Activated naive CD8-positive, alpha-beta T cell treated with anti-CD3 and anti-CD28 coated beads, Interleukin-2, amount 10 ng/mL, durations not matched to agents 7 days and 5 days (primary cell): ENCODE measurements around the gene ATP5MG. TPM values are rescaled to one million over a fixed set of nuclear protein-coding genes. Genes with fewer than 3 reads are reported as not detected.
"Not testable (repeated sequence)": the region's sequence is repeated elsewhere in the genome, so short reads cannot be mapped to it uniquely, and the experiment has no call there.

ENCODE experiments used
- ATAC-seq: fragments of 150-1000 bp; cut with Tn5 transposase; one replicate; pipeline ENCODE4 v1.10.0; 2021; ENCODE audit warnings: low read depth, moderate library complexity
- POLR2A ChIA-PET: fragments of 350-600 bp; sonication (Branson Sonifier 250); formaldehyde crosslinking; loops from one replicate; lab custom pipeline; 2021; ENCODE audit warnings: antibody characterized with exemption; lab: Charles Lee
- DNase-seq: peaks from one replicate; pipeline ENCODE4 v3.0.0; 2021
- H3K27ac Mint-ChIP-seq: one replicate; pipeline ENCODE4 v1.8.0; 2022; ENCODE audit warnings: mild to moderate bottlenecking, mixed read lengths
- H3K27me3 Mint-ChIP-seq: one replicate; pipeline ENCODE4 v1.8.0; 2022; ENCODE audit warnings: mild to moderate bottlenecking, moderate library complexity, mixed read lengths
- H3K36me3 Mint-ChIP-seq: one replicate; pipeline ENCODE4 v1.8.0; 2021; ENCODE audit warnings: mild to moderate bottlenecking, mixed read lengths
- H3K4me1 Mint-ChIP-seq: one replicate; pipeline ENCODE4 v1.8.0; 2021; ENCODE audit warnings: mixed read lengths
- H3K4me3 Mint-ChIP-seq: one replicate; pipeline ENCODE4 v1.8.0; 2022; ENCODE audit warnings: mild to moderate bottlenecking, moderate library complexity, mixed read lengths
- H3K9me3 Mint-ChIP-seq: one replicate; pipeline ENCODE4 v1.8.0; 2021; ENCODE audit warnings: mixed read lengths
- total RNA-seq, 2 experiments: library from RNA; stranded (reverse); gene quantifications; one replicate each; pipeline ENCODE4 v1.2.3, GENCODE V29; 2021

Gene ATP5MG
- total RNA-seq, 2 experiments from 2014 or later: 202 to 224 TPM

GRCh38 chr11:118380571-118380970 lies 20.8 kb upstream of the ATP5MG start:
- Mint-ChIP-seq H3K36me3 (peaks cover 19% of the 10 kb centered on the region), H3K27me3 (no peaks in the 10 kb centered on the region), H3K4me3 (no peak overlapping the region), H3K9me3 (no peaks in the 10 kb centered on the region), H3K27ac (no peak overlapping the region), H3K4me1 (no peaks in the 10 kb centered on the region)
- POLR2A ChIA-PET: no interaction called here
- ATAC-seq (no peak), DNase-seq (no peak)

DNA sequence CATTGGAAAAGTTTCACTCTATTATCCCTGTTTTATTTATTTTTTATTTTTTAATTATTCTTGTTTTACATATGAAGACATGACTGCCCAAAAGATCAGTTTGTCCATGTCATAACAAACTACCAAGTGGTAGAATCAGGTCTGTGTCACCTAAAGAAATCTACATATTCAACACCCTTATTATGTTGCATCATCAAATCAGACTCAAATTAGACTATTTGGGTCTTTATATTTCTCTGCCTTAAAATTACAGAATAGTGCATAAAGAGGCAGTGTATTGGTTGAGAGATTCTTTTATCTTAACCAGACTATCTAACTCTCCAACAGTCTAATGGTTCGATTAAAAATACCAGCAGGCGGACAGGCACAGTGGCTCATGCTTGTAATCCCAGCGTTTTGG lies 18.5 kb upstream of the ATP5MG start:
- DNase-seq (no peak), ATAC-seq (no peak)
- POLR2A ChIA-PET: interaction anchor here (0.6 to 0.7 kb wide), 2 partner anchors 21 to 126 kb away, joined by 3 to 5 read pairs; no protein-coding TSS in a partner anchor
- Mint-ChIP-seq H3K4me1 (no peaks in the 10 kb centered on the region), H3K36me3 (peaks cover 23% of the 10 kb centered on the region), H3K9me3 (no peaks in the 10 kb centered on the region), H3K4me3 (no peak overlapping the region), H3K27me3 (no peaks in the 10 kb centered on the region), H3K27ac (no peak overlapping the region)

- Mint-ChIP-seq H3K4me3 (no peak overlapping the region), H3K4me1 (no peaks in the 10 kb centered on the region), H3K27ac (no peak overlapping the region), H3K27me3 (no peaks in the 10 kb centered on the region), H3K9me3 (no peaks in the 10 kb centered on the region), H3K36me3 (peaks cover 20% of the 10 kb centered on the region)
- DNase-seq: no peak
- no peak for ATAC-seq
- POLR2A ChIA-PET: interaction anchor here (0.7 kb wide), 1 partner anchor 22 kb away, joined by 5 read pairs; no protein-coding TSS in a partner anchor
Measured at GRCh38 chr11:118383657-118384056, 17.7 kb upstream of the ATP5MG start.

- H3K4me1 Mint-ChIP-seq: peaks cover 36% of the 10 kb centered on the region
Measured at GRCh38 chr11:118396097-118396501, 5.3 kb upstream of the ATP5MG start.

DNA sequence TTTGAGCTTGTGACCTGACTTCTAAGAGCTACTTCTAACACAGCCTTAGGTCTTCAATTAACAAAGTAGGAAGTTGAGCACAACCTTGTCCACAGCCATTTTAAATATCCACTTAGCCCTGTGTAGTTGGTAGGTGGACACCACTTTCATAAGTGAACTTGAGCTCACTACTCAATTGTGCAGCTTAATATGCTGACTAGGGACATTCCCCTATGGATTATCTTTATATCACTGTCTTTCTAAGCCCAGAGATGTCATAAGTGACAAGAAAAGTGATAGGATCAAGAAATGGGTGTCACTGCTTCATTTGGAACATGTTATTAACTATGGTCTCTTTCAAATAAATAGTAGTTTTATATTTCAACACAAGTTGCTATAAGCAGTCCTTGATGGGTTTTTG lies 4.0 kb upstream of the ATP5MG start:
- Mint-ChIP-seq H3K4me1 (peaks cover 37% of the 10 kb centered on the region), H3K27me3 (no peaks in the 10 kb centered on the region), H3K9me3 (no peaks in the 10 kb centered on the region), H3K36me3 (peaks cover 22% of the 10 kb centered on the region), H3K27ac (no peak overlapping the region), H3K4me3 (no peak overlapping the region)
- no peak for DNase-seq
- POLR2A ChIA-PET: interaction anchor here (0.7 to 3.9 kb wide), 4 partner anchors 38 to 670 kb away, joined by 3 to 22 read pairs (median 8); partner anchors contain the start of genes KMT2A, UBE4A and VPS11
- ATAC-seq: no peak

More at GRCh38 chr11:118396097-118396501, 5.3 kb upstream of the ATP5MG start:
- Mint-ChIP-seq H3K27ac (peak overlapping the region; percentile 86), H3K9me3 (no peaks in the 10 kb centered on the region), H3K4me3 (peak overlapping the region; percentile 43), H3K36me3 (peaks cover 19% of the 10 kb centered on the region), H3K27me3 (no peaks in the 10 kb centered on the region)
- no peak for DNase-seq
- POLR2A ChIA-PET: no interaction called here
- no peak for ATAC-seq

- H3K4me3 Mint-ChIP-seq: peak overlapping the region; percentile 97
- POLR2A ChIA-PET: interaction anchor here (0.6 to 3.9 kb wide), 5 partner anchors 37 to 94 kb away, joined by 3 to 22 read pairs (median 4); partner anchors contain the start of genes KMT2A and UBE4A
- ATAC-seq (peak; percentile 85), DNase-seq (no peak)
- H3K27me3 Mint-ChIP-seq: no peaks in the 10 kb centered on the region
- H3K4me1 Mint-ChIP-seq: peaks cover 41% of the 10 kb centered on the region
- H3K9me3 Mint-ChIP-seq: no peaks in the 10 kb centered on the region
- peak overlapping the region; percentile 100 for H3K27ac Mint-ChIP-seq
- H3K36me3 Mint-ChIP-seq: peaks cover 17% of the 10 kb centered on the region
Measured at GRCh38 chr11:118398791-118399559, 2.4 kb upstream of the ATP5MG start.

- Mint-ChIP-seq H3K4me1 (peaks cover 43% of the 10 kb centered on the region), H3K9me3 (no peaks in the 10 kb centered on the region), H3K4me3 (peak overlapping the region; percentile 97), H3K36me3 (peaks cover 22% of the 10 kb centered on the region), H3K27me3 (no peaks in the 10 kb centered on the region), H3K27ac (peak overlapping the region; percentile 100)
- DNase-seq (no peak), ATAC-seq (no peak)
- POLR2A ChIA-PET: interaction anchor here (0.6 to 2.1 kb wide), 4 partner anchors 16 to 359 kb away, joined by 3 to 19 read pairs (median 6); partner anchors contain the start of gene KMT2A
Measured at GRCh38 chr11:118401880-118402590, 629 bp downstream of the ATP5MG start.

DNA sequence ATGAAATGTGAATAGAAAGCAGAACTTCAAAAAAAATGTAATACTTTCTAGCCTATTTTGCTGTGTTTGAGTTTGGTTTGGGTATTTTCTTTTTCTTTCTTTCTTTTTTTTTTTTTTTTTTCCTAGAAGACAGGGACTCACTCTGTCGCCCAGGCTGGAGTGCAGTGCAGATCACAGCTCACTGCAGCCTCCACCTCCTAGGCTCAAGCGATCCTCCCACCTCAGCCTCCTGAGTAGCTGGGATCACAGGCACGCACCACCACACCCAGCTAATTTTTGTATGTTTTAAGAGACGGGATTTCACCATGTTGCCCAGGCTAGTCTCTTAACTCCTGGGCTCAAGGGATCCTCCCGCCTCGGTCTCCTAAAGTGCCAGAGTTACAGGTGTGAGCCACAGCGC lies 1.2 kb downstream of the ATP5MG start:
- H3K36me3 Mint-ChIP-seq: peaks cover 22% of the 10 kb centered on the region
- H3K27ac Mint-ChIP-seq: peak overlapping the region; percentile 59
- H3K4me3 Mint-ChIP-seq: peak overlapping the region; percentile 97
- POLR2A ChIA-PET: interaction anchor here (0.6 to 2.1 kb wide), 4 partner anchors 28 to 358 kb away, joined by 3 to 19 read pairs (median 6); partner anchors contain the start of gene KMT2A
- ATAC-seq, DNase-seq, H3K27me3 Mint-ChIP-seq, H3K9me3 Mint-ChIP-seq: not testable (repeated sequence)
- peaks cover 42% of the 10 kb centered on the region for H3K4me1 Mint-ChIP-seq

GRCh38 chr11:118406599-118407166 lies 5.3 kb downstream of the ATP5MG start:
- ATAC-seq (no peak), DNase-seq (no peak)
- H3K27ac Mint-ChIP-seq: no peak overlapping the region
- H3K4me1 Mint-ChIP-seq: peaks cover 28% of the 10 kb centered on the region
- POLR2A ChIA-PET: no interaction called here
- H3K27me3 Mint-ChIP-seq: no peaks in the 10 kb centered on the region
- peaks cover 26% of the 10 kb centered on the region for H3K36me3 Mint-ChIP-seq
- no peaks in the 10 kb centered on the region for H3K9me3 Mint-ChIP-seq
- H3K4me3 Mint-ChIP-seq: no peak overlapping the region

DNA sequence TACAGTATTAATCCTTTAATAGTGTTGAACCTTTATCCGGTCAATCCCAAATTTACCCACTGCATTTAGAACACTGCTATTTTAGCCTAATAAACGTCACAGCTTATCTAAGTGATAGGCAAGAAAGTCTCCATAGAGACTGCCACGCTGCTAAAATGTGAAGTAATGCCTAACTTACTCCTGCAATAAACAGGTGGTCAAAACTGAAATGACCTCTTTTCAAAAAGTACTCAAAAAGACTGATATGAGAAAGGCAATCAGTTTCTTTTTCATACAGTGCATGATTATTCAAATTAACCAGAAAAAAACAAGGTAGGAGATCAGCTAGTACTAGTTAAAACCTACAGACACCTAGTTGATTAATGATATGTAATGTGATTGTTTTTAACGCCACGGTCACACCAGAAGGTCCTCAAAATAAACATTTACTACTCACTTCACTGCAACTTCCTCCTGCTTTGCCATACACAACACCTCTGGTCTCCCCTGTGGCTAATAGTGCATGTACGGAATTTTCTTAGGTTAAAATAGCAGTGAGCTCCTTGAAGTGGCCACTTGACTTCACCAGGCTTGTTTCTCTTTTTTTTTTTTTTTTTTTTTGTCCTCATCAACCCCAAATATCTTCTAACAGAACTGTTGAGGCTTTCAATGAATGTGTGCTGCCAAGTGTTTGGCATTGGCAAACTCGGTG lies 8.8 kb downstream of the ATP5MG start:
- POLR2A ChIA-PET: interaction anchor here (0.6 kb wide), 1 partner anchor 432 kb away, joined by 3 read pairs; no protein-coding TSS in a partner anchor
- no peaks in the 10 kb centered on the region for H3K27me3 Mint-ChIP-seq
- no peak for DNase-seq
- H3K36me3 Mint-ChIP-seq: peaks cover 23% of the 10 kb centered on the region
- no peak for ATAC-seq
- no peaks in the 10 kb centered on the region for H3K9me3 Mint-ChIP-seq
- H3K27ac Mint-ChIP-seq: no peak overlapping the region
- H3K4me3 Mint-ChIP-seq: no peak overlapping the region
- H3K4me1 Mint-ChIP-seq: peaks cover 12% of the 10 kb centered on the region

DNA sequence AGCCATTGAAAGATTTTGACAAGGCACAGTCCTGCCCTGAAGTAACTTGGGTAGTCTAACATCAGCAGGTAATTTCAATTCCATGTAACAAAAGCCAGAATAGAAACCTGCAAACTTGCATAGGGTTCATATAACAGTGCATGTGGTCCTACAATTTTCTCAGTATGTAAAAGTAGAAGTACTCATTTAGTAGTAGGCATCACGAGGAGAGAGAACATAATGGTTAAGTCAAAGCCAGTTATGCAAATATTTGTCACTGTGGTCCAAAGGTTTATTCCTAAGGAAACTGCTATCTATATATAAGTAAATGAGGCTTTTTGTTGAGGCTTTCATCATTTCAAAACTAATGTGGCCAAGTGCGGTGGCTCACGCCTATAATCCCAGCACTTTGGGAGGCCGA lies 10.1 kb downstream of the ATP5MG start:
- no peak for DNase-seq
- no peak overlapping the region for H3K27ac Mint-ChIP-seq
- H3K4me1 Mint-ChIP-seq: peaks cover 7% of the 10 kb centered on the region
- no peaks in the 10 kb centered on the region for H3K27me3 Mint-ChIP-seq
- no peak for ATAC-seq
- peaks cover 18% of the 10 kb centered on the region for H3K36me3 Mint-ChIP-seq
- no peaks in the 10 kb centered on the region for H3K9me3 Mint-ChIP-seq
- H3K4me3 Mint-ChIP-seq: no peak overlapping the region
- POLR2A ChIA-PET: interaction anchor here (0.7 kb wide), 1 partner anchor 52 kb away, joined by 3 read pairs; the partner anchor contains the start of gene UBE4A

DNA sequence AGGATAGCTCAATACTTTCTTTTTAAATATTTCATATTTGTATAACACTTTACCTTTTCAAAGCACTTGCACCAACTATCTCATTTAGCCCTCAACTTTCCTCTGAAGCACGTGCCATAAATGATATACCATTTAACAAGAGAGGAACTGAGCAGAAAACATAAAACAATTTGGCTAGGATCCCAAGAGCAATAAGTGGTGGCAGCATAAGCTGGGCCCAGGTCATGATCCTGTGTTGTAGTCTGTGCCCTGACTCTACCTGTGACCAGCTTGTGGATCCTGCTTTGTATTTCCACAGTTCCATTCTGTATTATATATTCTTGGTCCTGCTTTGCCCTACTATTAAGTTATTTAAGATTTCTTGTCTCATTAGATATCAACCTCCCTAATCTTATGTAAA lies 11.5 kb downstream of the ATP5MG start:
- no peak for ATAC-seq
- POLR2A ChIA-PET: no interaction called here
- no peaks in the 10 kb centered on the region for H3K9me3 Mint-ChIP-seq

More for the DNA sequence above, 11.5 kb downstream of the ATP5MG start:
- no peak overlapping the region for H3K27ac Mint-ChIP-seq
- H3K27me3 Mint-ChIP-seq: no peaks in the 10 kb centered on the region
- peaks cover 12% of the 10 kb centered on the region for H3K36me3 Mint-ChIP-seq
- no peak overlapping the region for H3K4me3 Mint-ChIP-seq
- DNase-seq: no peak
- peaks cover 7% of the 10 kb centered on the region for H3K4me1 Mint-ChIP-seq
